HL-60 (cell line): ENCODE data around the gene NCR2.
"Not testable (repeated sequence)": the region's sequence is repeated elsewhere in the genome, so short reads cannot be mapped to it uniquely, and the experiment has no call there.

Experiments used
- CTCF ChIP-seq: IDR thresholded peaks from one replicate; pipeline ENCODE4 v1.5.1; 2011; ENCODE audit warnings: low read length, control low read depth, inconsistent platforms; ENCODE audit not compliant: insufficient read depth
- REST ChIP-seq: IDR thresholded peaks from 2 replicates; pipeline ENCODE4 v1.6.1; 2012; ENCODE audit warnings: low read depth; ENCODE audit not compliant: insufficient replicate concordance

- TF ChIP-seq CTCF, REST: not testable (repeated sequence)
These were observed 38.2 kb upstream of the NCR2 start for GRCh38 chr6:41297248-41297647.
